ENCODE measurements around the gene ICAM4.

Gene ICAM4

DNA sequence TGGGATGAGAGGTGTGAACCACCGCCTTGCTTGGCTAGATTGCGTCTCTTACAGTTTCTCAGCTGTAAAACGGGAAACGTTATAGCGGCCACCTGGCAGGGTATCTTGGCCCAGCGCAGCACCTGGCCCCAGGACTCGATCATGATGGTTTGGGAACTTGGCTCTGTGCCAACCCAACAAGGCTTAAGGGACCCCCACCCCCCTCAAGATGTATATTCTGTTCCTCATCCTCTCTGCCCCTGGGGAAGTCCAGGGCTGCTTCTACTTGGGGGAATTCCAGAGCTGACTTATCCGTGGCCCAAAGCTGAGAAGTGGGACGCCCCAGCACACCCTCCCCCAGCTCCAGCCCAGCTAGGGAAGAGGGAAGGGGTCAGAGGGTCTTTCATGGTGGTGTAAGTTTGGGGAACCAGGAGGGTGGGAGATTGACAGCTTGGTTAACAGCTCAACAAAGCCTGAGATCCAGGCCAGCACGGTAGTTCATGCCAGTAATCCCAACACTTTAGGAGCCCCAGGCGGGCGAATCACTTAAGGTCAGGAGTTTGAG, 15.1 kb upstream of the ICAM4 start:
- Histone ChIP-seq H3K4me3 (ENCODE audit: low read length) (peak overlapping the region; percentile 57), H3K79me2 (ENCODE audit: low read length) (peaks cover 8% of the 10 kb centered on the region; the same call in 1 of the 2 replicates), H3K36me3 (replicated peaks; ENCODE audit: insufficient read depth, low read length) (no peaks in the 10 kb centered on the region), H3K9ac (ENCODE audit: low read length) (peak overlapping the region; percentile 36; the same call in 1 of the 2 replicates), H3K4me2 (ENCODE audit: low read depth, low read length) (peak overlapping the region; percentile 98), H3K4me1 (ENCODE audit: low read length) (0 out of 2 replicates have a peak, but pooled peaks cover 13% of the 10 kb centered on the region), H3K27me3 (replicated peaks; ENCODE audit: insufficient read depth, low read length) (no peaks in the 10 kb centered on the region), H3K9me2 (replicated peaks; ENCODE audit: insufficient read depth, low read length) (no peaks in the 10 kb centered on the region), H4K20me1 (ENCODE audit: insufficient read depth, low read length) (no peaks in the 10 kb centered on the region), H3K9me3 (replicated peaks; ENCODE audit: insufficient read depth, low read length) (no peaks in the 10 kb centered on the region), H3F3A (ENCODE audit: insufficient read depth, low read length) (no peaks in the 10 kb centered on the region), H2AFZ (ENCODE audit: low read length) (0 out of 2 replicates have a peak overlapping the region, but pooled peaks have one; percentile 81), H3K27ac (ENCODE audit: low read length) (peak overlapping the region; percentile 46; the same call in 1 of the 2 replicates)
- DNase-seq = no peak
- TF ChIP-seq, protein P1, sequence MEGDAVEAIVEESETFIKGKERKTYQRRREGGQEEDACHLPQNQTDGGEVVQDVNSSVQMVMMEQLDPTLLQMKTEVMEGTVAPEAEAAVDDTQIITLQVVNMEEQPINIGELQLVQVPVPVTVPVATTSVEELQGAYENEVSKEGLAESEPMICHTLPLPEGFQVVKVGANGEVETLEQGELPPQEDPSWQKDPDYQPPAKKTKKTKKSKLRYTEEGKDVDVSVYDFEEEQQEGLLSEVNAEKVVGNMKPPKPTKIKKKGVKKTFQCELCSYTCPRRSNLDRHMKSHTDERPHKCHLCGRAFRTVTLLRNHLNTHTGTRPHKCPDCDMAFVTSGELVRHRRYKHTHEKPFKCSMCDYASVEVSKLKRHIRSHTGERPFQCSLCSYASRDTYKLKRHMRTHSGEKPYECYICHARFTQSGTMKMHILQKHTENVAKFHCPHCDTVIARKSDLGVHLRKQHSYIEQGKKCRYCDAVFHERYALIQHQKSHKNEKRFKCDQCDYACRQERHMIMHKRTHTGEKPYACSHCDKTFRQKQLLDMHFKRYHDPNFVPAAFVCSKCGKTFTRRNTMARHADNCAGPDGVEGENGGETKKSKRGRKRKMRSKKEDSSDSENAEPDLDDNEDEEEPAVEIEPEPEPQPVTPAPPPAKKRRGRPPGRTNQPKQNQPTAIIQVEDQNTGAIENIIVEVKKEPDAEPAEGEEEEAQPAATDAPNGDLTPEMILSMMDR (IDR thresholded peaks at IDR 0.05; ENCODE audit: low read length) = no peak
- TF ChIP-seq EZH2phosphoT487 (IDR thresholded peaks at IDR 0.05; ENCODE audit: low read length) (no peak), EZH2 (optimal IDR thresholded peaks at IDR 0.05; ENCODE audit: low read depth, low read length) (no peak)

DNA sequence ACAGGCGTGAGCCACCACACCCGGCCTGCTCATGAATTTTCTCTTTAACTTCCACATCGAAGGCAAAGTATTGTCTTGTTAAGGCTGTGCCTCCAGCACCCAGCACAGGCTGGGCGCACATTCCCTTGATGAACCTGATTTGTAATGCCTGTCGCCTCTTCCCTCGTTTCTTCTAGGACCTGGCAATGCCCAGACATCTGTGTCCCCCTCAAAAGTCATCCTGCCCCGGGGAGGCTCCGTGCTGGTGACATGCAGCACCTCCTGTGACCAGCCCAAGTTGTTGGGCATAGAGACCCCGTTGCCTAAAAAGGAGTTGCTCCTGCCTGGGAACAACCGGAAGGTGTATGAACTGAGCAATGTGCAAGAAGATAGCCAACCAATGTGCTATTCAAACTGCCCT, 12.2 kb upstream of the ICAM4 start:
- Histone ChIP-seq H3K36me3 (replicated peaks; ENCODE audit: insufficient read depth, low read length) (no peaks in the 10 kb centered on the region), H3K9me3 (replicated peaks; ENCODE audit: insufficient read depth, low read length) (no peaks in the 10 kb centered on the region), H3K4me1 (ENCODE audit: low read length) (0 out of 2 replicates have a peak, but pooled peaks cover 13% of the 10 kb centered on the region), H2AFZ (ENCODE audit: low read length) (no peak overlapping the region), H3K9me2 (replicated peaks; ENCODE audit: insufficient read depth, low read length) (no peaks in the 10 kb centered on the region), H3K4me3 (ENCODE audit: low read length) (no peak overlapping the region), H3K4me2 (ENCODE audit: low read depth, low read length) (no peak overlapping the region), H3K9ac (ENCODE audit: low read length) (no peak overlapping the region), H3K27me3 (replicated peaks; ENCODE audit: insufficient read depth, low read length) (no peaks in the 10 kb centered on the region), H3F3A (ENCODE audit: insufficient read depth, low read length) (no peaks in the 10 kb centered on the region), H4K20me1 (ENCODE audit: insufficient read depth, low read length) (no peaks in the 10 kb centered on the region), H3K79me2 (ENCODE audit: low read length) (peaks cover 8% of the 10 kb centered on the region; the same call in 1 of the 2 replicates), H3K27ac (ENCODE audit: low read length) (no peak overlapping the region)
- DNase-seq = no peak
- TF ChIP-seq EZH2 (optimal IDR thresholded peaks at IDR 0.05; ENCODE audit: low read depth, low read length) (no peak), EZH2phosphoT487 (IDR thresholded peaks at IDR 0.05; ENCODE audit: low read length) (no peak)
- TF ChIP-seq, protein P1 (IDR thresholded peaks at IDR 0.05; ENCODE audit: low read length) = no peak

DNA sequence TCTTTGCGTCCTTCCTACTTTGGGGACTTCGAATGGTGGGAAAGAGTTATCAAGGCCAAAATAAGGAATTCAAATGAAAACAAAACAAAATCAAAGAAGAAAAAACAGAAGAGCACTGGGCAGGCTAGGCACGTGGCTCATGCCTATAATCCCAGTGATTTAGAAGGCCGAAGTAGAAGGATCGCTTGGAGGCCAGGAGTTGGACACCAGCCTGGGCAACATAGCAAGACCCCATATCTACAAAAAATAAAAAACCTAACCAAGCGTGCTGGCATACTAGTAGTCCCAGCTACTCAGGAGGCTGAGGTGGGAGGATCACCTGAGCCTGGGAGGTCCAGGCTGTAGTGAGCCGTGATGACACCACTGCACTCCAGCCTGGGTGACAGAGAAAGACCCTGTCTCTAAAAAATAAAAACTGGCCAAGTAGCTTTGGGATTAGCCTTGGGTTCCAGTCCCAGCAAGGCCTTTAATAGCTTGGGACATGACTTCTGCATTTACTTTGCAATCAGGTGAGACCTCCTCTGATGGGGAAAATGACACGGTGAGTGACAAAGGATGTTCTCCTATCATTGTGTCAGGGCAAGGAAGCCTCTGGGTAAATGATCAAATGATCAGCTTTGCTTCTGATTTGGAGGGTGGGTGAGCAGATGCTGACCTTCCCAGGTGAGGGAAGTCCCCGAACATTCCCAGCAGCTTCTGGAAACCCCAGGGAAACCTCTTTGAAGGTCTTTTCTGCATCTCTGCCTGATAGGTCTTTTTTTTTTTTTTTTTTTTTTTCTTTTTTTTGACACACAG, 8.8 kb upstream of the ICAM4 start:
- no peaks in the 10 kb centered on the region for H3K36me3 ChIP-seq (replicated peaks; ENCODE audit: insufficient read depth, low read length)
- H3K9ac ChIP-seq (ENCODE audit: low read length) = no peak overlapping the region
- no peaks in the 10 kb centered on the region for H3K4me1 ChIP-seq (ENCODE audit: low read length)
- no peak overlapping the region for H3K4me2 ChIP-seq (ENCODE audit: low read depth, low read length)
- H3K4me3 ChIP-seq (ENCODE audit: low read length) = no peak overlapping the region
- H3K27ac ChIP-seq (ENCODE audit: low read length) = no peak overlapping the region
- no peaks in the 10 kb centered on the region for H3K9me3 ChIP-seq (replicated peaks; ENCODE audit: insufficient read depth, low read length)
- TF ChIP-seq EZH2 (optimal IDR thresholded peaks at IDR 0.05; ENCODE audit: low read depth, low read length) (no peak), EZH2phosphoT487 (IDR thresholded peaks at IDR 0.05; ENCODE audit: low read length) (no peak)
- TF ChIP-seq, protein P1 (IDR thresholded peaks at IDR 0.05; ENCODE audit: low read length) = no peak
- H3K27me3 ChIP-seq (replicated peaks; ENCODE audit: insufficient read depth, low read length) = no peaks in the 10 kb centered on the region
- no peaks in the 10 kb centered on the region for H4K20me1 ChIP-seq (ENCODE audit: insufficient read depth, low read length)
- no peaks in the 10 kb centered on the region; the same call in 1 of the 2 replicates for H3F3A ChIP-seq (ENCODE audit: insufficient read depth, low read length)
- no peak for DNase-seq
- peaks cover under 1% of the 10 kb centered on the region; the same call in 1 of the 2 replicates for H3K79me2 ChIP-seq (ENCODE audit: low read length)
- H2AFZ ChIP-seq (ENCODE audit: low read length) = no peak overlapping the region
- no peaks in the 10 kb centered on the region for H3K9me2 ChIP-seq (replicated peaks; ENCODE audit: insufficient read depth, low read length)

Data from MM.1S (cell line).